ENCODE results near the gene SRC.

DNA sequence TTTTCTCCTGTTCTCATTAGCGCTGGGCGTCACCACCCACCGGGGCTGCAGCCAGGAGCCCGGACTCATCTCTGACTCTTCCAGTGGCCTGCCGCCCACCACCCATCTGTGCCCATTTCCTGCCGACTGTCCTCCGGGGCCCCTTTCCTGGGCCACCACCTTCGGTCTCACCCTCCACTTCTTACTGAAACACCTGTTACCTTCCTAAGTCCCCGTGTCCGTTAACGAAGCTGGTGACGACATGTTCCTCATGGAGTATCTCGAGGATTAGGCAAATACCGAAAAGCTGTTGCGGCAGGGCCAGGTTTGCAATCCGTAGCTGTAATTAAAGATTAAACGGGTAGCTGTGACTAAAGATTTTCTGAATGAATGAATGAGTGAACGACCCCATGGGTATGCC lies 80.2 kb downstream of the SRC start:
- TF ChIP-seq, protein P1, sequence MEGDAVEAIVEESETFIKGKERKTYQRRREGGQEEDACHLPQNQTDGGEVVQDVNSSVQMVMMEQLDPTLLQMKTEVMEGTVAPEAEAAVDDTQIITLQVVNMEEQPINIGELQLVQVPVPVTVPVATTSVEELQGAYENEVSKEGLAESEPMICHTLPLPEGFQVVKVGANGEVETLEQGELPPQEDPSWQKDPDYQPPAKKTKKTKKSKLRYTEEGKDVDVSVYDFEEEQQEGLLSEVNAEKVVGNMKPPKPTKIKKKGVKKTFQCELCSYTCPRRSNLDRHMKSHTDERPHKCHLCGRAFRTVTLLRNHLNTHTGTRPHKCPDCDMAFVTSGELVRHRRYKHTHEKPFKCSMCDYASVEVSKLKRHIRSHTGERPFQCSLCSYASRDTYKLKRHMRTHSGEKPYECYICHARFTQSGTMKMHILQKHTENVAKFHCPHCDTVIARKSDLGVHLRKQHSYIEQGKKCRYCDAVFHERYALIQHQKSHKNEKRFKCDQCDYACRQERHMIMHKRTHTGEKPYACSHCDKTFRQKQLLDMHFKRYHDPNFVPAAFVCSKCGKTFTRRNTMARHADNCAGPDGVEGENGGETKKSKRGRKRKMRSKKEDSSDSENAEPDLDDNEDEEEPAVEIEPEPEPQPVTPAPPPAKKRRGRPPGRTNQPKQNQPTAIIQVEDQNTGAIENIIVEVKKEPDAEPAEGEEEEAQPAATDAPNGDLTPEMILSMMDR (IDR thresholded peaks at IDR 0.05 in 2 of 3, conservative IDR thresholded peaks at IDR 0.05 in 1 of 3; ENCODE audit: borderline replicate concordance in 1 of 3, insufficient read depth in 1 of 3, low read depth in 2 of 3, low read length in 2 of 3), result no peak
- TF ChIP-seq SIN3A (IDR thresholded peaks at IDR 0.05; ENCODE audit: low read depth) (no peak), POLR2A (IDR thresholded peaks at IDR 0.05; ENCODE audit: borderline replicate concordance, extremely low read depth, insufficient read depth, insufficient read length) (no peak), EZH2 (IDR thresholded peaks at IDR 0.05) (no peak), POLR2AphosphoS5 (IDR thresholded peaks at IDR 0.05; ENCODE audit: low read depth, low read length) (no peak), SP1 (IDR thresholded peaks at IDR 0.05; ENCODE audit: low read depth) (no peak), EGR1 (IDR thresholded peaks at IDR 0.05; ENCODE audit: low read depth) (no peak), EZH2phosphoT487 (IDR thresholded peaks at IDR 0.05; ENCODE audit: borderline replicate concordance) (no peak)
- TF ChIP-seq, protein P2, sequence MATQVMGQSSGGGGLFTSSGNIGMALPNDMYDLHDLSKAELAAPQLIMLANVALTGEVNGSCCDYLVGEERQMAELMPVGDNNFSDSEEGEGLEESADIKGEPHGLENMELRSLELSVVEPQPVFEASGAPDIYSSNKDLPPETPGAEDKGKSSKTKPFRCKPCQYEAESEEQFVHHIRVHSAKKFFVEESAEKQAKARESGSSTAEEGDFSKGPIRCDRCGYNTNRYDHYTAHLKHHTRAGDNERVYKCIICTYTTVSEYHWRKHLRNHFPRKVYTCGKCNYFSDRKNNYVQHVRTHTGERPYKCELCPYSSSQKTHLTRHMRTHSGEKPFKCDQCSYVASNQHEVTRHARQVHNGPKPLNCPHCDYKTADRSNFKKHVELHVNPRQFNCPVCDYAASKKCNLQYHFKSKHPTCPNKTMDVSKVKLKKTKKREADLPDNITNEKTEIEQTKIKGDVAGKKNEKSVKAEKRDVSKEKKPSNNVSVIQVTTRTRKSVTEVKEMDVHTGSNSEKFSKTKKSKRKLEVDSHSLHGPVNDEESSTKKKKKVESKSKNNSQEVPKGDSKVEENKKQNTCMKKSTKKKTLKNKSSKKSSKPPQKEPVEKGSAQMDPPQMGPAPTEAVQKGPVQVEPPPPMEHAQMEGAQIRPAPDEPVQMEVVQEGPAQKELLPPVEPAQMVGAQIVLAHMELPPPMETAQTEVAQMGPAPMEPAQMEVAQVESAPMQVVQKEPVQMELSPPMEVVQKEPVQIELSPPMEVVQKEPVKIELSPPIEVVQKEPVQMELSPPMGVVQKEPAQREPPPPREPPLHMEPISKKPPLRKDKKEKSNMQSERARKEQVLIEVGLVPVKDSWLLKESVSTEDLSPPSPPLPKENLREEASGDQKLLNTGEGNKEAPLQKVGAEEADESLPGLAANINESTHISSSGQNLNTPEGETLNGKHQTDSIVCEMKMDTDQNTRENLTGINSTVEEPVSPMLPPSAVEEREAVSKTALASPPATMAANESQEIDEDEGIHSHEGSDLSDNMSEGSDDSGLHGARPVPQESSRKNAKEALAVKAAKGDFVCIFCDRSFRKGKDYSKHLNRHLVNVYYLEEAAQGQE (IDR thresholded peaks at IDR 0.05; ENCODE audit: low read depth), result no peak

All from HCT116 (cell line).